HCT116 (cell line): Measurements from ENCODE around the gene PDSS2. TPM values are rescaled to one million over a fixed set of nuclear protein-coding genes. Genes with fewer than 3 reads are reported as not detected.

Experiments
- ATAC-seq: fragments of 200-7000 bp; cut with Tn5 transposase; 2 replicates; pipeline ENCODE4 v1.9.1; 2020; ENCODE audit warnings: mild to moderate bottlenecking, moderate library complexity
- BruUV-seq: library from RNA; stranded (reverse); fragments of 400-500 nt; replicated peaks from 2 replicates; lab custom pipeline; 2021; lab: Mats Ljungman, UMichigan
- CTCF ChIA-PET: fragments of 300-600 bp; sonication (Branson Sonifier 250); formaldehyde crosslinking; loops from one replicate; lab custom pipeline; 2021; ENCODE audit warnings: antibody characterized with exemption; lab: Charles Lee
- POLR2A ChIA-PET: fragments of 300-600, 350-600 bp; sonication (Branson Sonifier 250); formaldehyde crosslinking; loops from one replicate; lab custom pipeline; 2021; ENCODE audit warnings: antibody characterized with exemption; lab: Charles Lee
- RAD21 ChIA-PET, 2 experiments: fragments of 300-600 bp; sonication (Branson Sonifier 250); formaldehyde crosslinking; loops; one replicate each; lab custom pipeline; 2023; ENCODE audit warnings: low total read pairs in 2 of 2; ENCODE audit not compliant: uncharacterized antibody in 2 of 2, unreplicated experiment in 2 of 2, low non-redundant PET in 1 of 2; lab: Charles Lee
- DNase-seq: peaks from one replicate; pipeline ENCODE4 v3.0.0-alpha.2; 2010; ENCODE audit warnings: low read depth, low spot score
- H2AFZ ChIP-seq: fragments of 200-600 bp; shearing (Covaris generic), sonication (generic); 2 replicates; pipeline ENCODE4 v1.6.1; 2017; ENCODE audit warnings: low read depth, mixed run types, mixed read lengths, antibody characterized with exemption, low read length; ENCODE audit not compliant: poor library complexity, severe bottlenecking
- H3K27ac ChIP-seq: 2 replicates; pipeline ENCODE4 v1.5.1; 2012; ENCODE audit warnings: low read depth, low read length
- H3K27me3 ChIP-seq: fragments of 200-600 bp; sonication (generic); 2 replicates; pipeline ENCODE4 v1.6.1; 2016; ENCODE audit warnings: mixed run types, low read length, mixed read lengths; ENCODE audit not compliant: insufficient read depth
- H3K36me3 ChIP-seq, 2 experiments: fragments of 200-500 bp in 1 of 2; fragments of 200-600 bp in 1 of 2; sonication (Bioruptor generic) in 1 of 2; sonication (generic) in 1 of 2; 2 replicates each; pipeline versions ENCODE4 v1.5.1 to v1.6.1; 2014 to 2016; ENCODE audit warnings: low read length in 2 of 2, inconsistent platforms in 1 of 2, mixed read lengths in 1 of 2, mixed run types in 1 of 2; ENCODE audit not compliant: insufficient read depth in 2 of 2, control insufficient read depth in 1 of 2
- H3K4me1 ChIP-seq, 2 experiments: fragments of 200-600 bp in 1 of 2; sonication (generic) in 1 of 2; 2 replicates each; pipeline versions ENCODE4 v1.5.1 to v1.6.1; 2012 to 2017; ENCODE audit warnings: low read length in 2 of 2, inconsistent platforms in 1 of 2, mild to moderate bottlenecking in 1 of 2, mixed read lengths in 1 of 2, mixed run types in 1 of 2, moderate library complexity in 1 of 2; ENCODE audit not compliant: insufficient read depth in 2 of 2, control insufficient read depth in 1 of 2
- H3K4me2 ChIP-seq: fragments of 200-600 bp; sonication (generic); 2 replicates; pipeline ENCODE4 v1.6.1; 2017; ENCODE audit warnings: mixed run types, low read length, mixed read lengths
- H3K4me3 ChIP-seq, 2 experiments: fragments of 200-600 bp in 1 of 2; sonication (generic) in 1 of 2; replicated peaks in 1 of 2; 2 replicates each; pipeline ENCODE4 v1.5.1; 2011 to 2016; ENCODE audit warnings: low read length in 2 of 2, control low read depth in 1 of 2, low read depth in 1 of 2, mild to moderate bottlenecking in 1 of 2, mixed read lengths in 1 of 2, mixed run types in 1 of 2
- H3K79me2 ChIP-seq: fragments of 200-600 bp; sonication (generic); 2 replicates; pipeline ENCODE4 v1.6.1; 2017; ENCODE audit warnings: mild to moderate bottlenecking, mixed run types, low read length, moderate library complexity, mixed read lengths; ENCODE audit not compliant: insufficient read depth
- H3K9ac ChIP-seq: fragments of 200-600 bp; sonication (generic); 2 replicates; pipeline ENCODE4 v1.6.1; 2016; ENCODE audit warnings: low read length, mixed read lengths
- H3K9me2 ChIP-seq: fragments of 200-600 bp; sonication (generic), shearing (Covaris generic); 2 replicates; pipeline ENCODE4 v1.6.1; 2017; ENCODE audit warnings: mixed run types, mild to moderate bottlenecking, moderate library complexity; ENCODE audit not compliant: insufficient read depth
- H3K9me3 ChIP-seq, 2 experiments: fragments of 200-500 bp in 1 of 2; fragments of 200-600 bp in 1 of 2; sonication (Bioruptor generic) in 1 of 2; sonication (generic) in 1 of 2; 2 replicates each; pipeline ENCODE4 v1.6.1; 2014 to 2017; ENCODE audit warnings: low read length in 2 of 2, mixed read lengths in 2 of 2, inconsistent platforms in 1 of 2, low read depth in 1 of 2, mild to moderate bottlenecking in 1 of 2, mixed run types in 1 of 2, moderate library complexity in 1 of 2; ENCODE audit not compliant: control insufficient read depth in 1 of 2, insufficient read depth in 1 of 2
- H4K20me1 ChIP-seq: fragments of 200-600 bp; sonication (generic), shearing (Covaris generic); 2 replicates; pipeline ENCODE4 v1.6.1; 2017; ENCODE audit warnings: mixed run types, mild to moderate bottlenecking, moderate library complexity; ENCODE audit not compliant: insufficient read depth
- ATF3 ChIP-seq: IDR thresholded peaks from 2 replicates; pipeline ENCODE4 v1.6.1; 2012
- CTCF ChIP-seq, 3 experiments: fragments of 200-600 bp in 1 of 3; sonication (generic) in 1 of 3; IDR thresholded peaks in 2 of 3; conservative IDR thresholded peaks in 1 of 3; 2 replicates each; pipeline ENCODE4 v1.5.1; 2012 to 2017; ENCODE audit warnings: low read depth in 2 of 3, low read length in 2 of 3, antibody characterized with exemption in 1 of 3, borderline replicate concordance in 1 of 3, control low read depth in 1 of 3, mild to moderate bottlenecking in 1 of 3, mixed read lengths in 1 of 3, mixed run types in 1 of 3, moderate library complexity in 1 of 3; ENCODE audit not compliant: insufficient read depth in 1 of 3
- ELF1 ChIP-seq: IDR thresholded peaks from 2 replicates; pipeline ENCODE4 v1.6.1; 2012; ENCODE audit warnings: low read depth, borderline replicate concordance
- EZH2phosphoT487 ChIP-seq: fragments of 200-600 bp; IDR thresholded peaks from 2 replicates; pipeline ENCODE4 v1.6.1; 2018; ENCODE audit warnings: antibody characterized with exemption, borderline replicate concordance
- POLR2AphosphoS5 ChIP-seq: IDR thresholded peaks from 2 replicates; pipeline ENCODE4 v1.6.1; 2011; ENCODE audit warnings: mild to moderate bottlenecking, low read depth, low read length, moderate library complexity
- intact Hi-C: fragments of 100-400 bp; cut with micrococcal nuclease; formaldehyde crosslinking; loops from 2 replicates; pipeline ENCODE4 v1.10.0; 2022
- total RNA-seq: library from RNA; stranded (reverse); gene quantifications from one replicate; pipeline ENCODE4 v1.2.1, GENCODE V29; 2021; ENCODE audit not compliant: unreplicated experiment

Gene PDSS2
- total RNA-seq, 1 experiment from 2014 or later: 12.2 TPM

- no peak for TF ChIP-seq CTCF (IDR thresholded peaks at IDR 0.05 in 2 of 3, conservative IDR thresholded peaks at IDR 0.05 in 1 of 3; ENCODE audit: borderline replicate concordance in 1 of 3, insufficient read depth in 1 of 3, low read depth in 2 of 3, low read length in 2 of 3)
- TF ChIP-seq, all 23 proteins: peak for 0
These were observed 137.6 kb downstream of the PDSS2 start (continued) for GRCh38 chr6:107321793-107322192.

GRCh38 chr6:107319906-107320530 lies 139.3 kb downstream of the PDSS2 start:
- H3K4me3 ChIP-seq: no peak overlapping the region
- TF ChIP-seq EZH2phosphoT487: no peak
- no peak for TF ChIP-seq CTCF (IDR thresholded peaks at IDR 0.05 in 2 of 3, conservative IDR thresholded peaks at IDR 0.05 in 1 of 3; ENCODE audit: borderline replicate concordance in 1 of 3, insufficient read depth in 1 of 3, low read depth in 2 of 3, low read length in 2 of 3)
- no peak for TF ChIP-seq ATF3
- no peak for TF ChIP-seq POLR2AphosphoS5
- TF ChIP-seq ELF1: no peak
- no peaks in the 10 kb centered on the region for H3K36me3 ChIP-seq
- no peak for DNase-seq
- H3K9ac ChIP-seq: no peak overlapping the region
- CTCF ChIA-PET: no interaction called here
- no peaks in the 10 kb centered on the region for H3K27me3 ChIP-seq
- intact Hi-C loops: loop anchor here (5.0 kb wide), 1 partner anchor 337 kb away; no protein-coding TSS in a partner anchor
- no peak overlapping the region for H3K4me2 ChIP-seq
- RAD21 ChIA-PET: interaction anchor here in 1 of 2 experiments (0.7 kb wide), 1 partner anchor 305 kb away, joined by 4 read pairs; no protein-coding TSS in a partner anchor
- H3K27ac ChIP-seq: no peak overlapping the region
- no peaks in the 10 kb centered on the region for H4K20me1 ChIP-seq
- no TSS peak for BruUV-seq
- ATAC-seq: no peak
- no peaks in the 10 kb centered on the region for H3K4me1 ChIP-seq
- no peak overlapping the region for H2AFZ ChIP-seq
- H3K9me3 ChIP-seq: no peaks in the 10 kb centered on the region
- H3K9me2 ChIP-seq: no peaks in the 10 kb centered on the region
- no peaks in the 10 kb centered on the region for H3K79me2 ChIP-seq
- POLR2A ChIA-PET: no interaction called here
